Heart right ventricle (tissue), 16 donors: Measurements from ENCODE around the gene EDIL3. TPM values are rescaled to one million over a fixed set of nuclear protein-coding genes. Genes with fewer than 3 reads are reported as not detected.

Source experiments
- ATAC-seq, 8 donors: fragments of 200-7000 bp; cut with Tn5 transposase; one replicate each; pipeline ENCODE4 v1.9.1; 2020; ENCODE audit warnings: mild to moderate bottlenecking in 8 of 8, moderate library complexity in 8 of 8, moderate number of reproducible peaks in 1 of 8
- DNase-seq, 2 donors: peaks; one replicate each; pipeline ENCODE4 v3.0.0-alpha.2; 2020
- H3K27ac ChIP-seq, 10 donors: fragments of 200-600 bp; sonication (generic) in 2 of 10; one replicate each; pipeline versions ENCODE4 v1.5.0 to v1.8.0; 2020 to 2022; ENCODE audit warnings: mild to moderate bottlenecking in 3 of 10
- H3K27me3 ChIP-seq, 7 donors: fragments of 200-600 bp; one replicate each; pipeline ENCODE4 v1.8.0; 2021 to 2022; ENCODE audit warnings: mild to moderate bottlenecking in 2 of 7
- H3K36me3 ChIP-seq, 9 donors: fragments of 200-600 bp; sonication (generic) in 1 of 9; one replicate each; pipeline versions ENCODE4 v1.5.0 to v1.8.0; 2020 to 2022; ENCODE audit warnings: mild to moderate bottlenecking in 2 of 9
- H3K4me1 ChIP-seq, 9 donors: fragments of 200-600 bp; sonication (generic) in 1 of 9; one replicate each; pipeline versions ENCODE4 v1.5.0 to v1.8.0; 2020 to 2022; ENCODE audit warnings: mild to moderate bottlenecking in 4 of 9
- H3K4me3 ChIP-seq, 10 donors: fragments of 200-600 bp; sonication (generic) in 2 of 10; one replicate each; pipeline versions ENCODE4 v1.5.0 to v1.8.0; 2020 to 2022; ENCODE audit warnings: mild to moderate bottlenecking in 7 of 10, moderate library complexity in 2 of 10
- H3K9me3 ChIP-seq, 11 donors: fragments of 200-600 bp in 10 of 11; sonication (generic) in 2 of 11; one replicate each; pipeline versions ENCODE4 v1.5.0 to v1.8.0; 2013 to 2022; ENCODE audit warnings: mild to moderate bottlenecking in 2 of 11, control low read depth in 1 of 11, moderate library complexity in 1 of 11
- CTCF ChIP-seq, 9 donors: fragments of 200-600 bp; sonication (generic) in 2 of 9; IDR thresholded peaks; one replicate each; pipeline versions ENCODE4 v1.5.0 to v1.8.0; 2021 to 2022; ENCODE audit warnings: antibody characterized with exemption in 9 of 9, mild to moderate bottlenecking in 5 of 9, moderate library complexity in 1 of 9
- WGBS, 2 donors: extraction: QIAGEN DNeasy Blood & Tissue Kit; methylation state at CpG; one replicate each; pipeline ENCODE4 v1.1.7; 2013; ENCODE audit warnings: inconsistent platforms in 1 of 2; 5-methylcytosine and 5-hydroxymethylcytosine counted together
- intact Hi-C, 10 donors: fragments of 100-400 bp; cut with DNase I; formaldehyde crosslinking; loops; one replicate each; pipeline versions ENCODE4 v1.11.1 to v1.14.2; 2022
- polyA plus RNA-seq, 2 donors: library from polyadenylated mRNA; stranded (reverse); fragments of 200-250 nt; gene quantifications; one replicate each; pipeline ENCODE4 v1.2.3, GENCODE V29; 2013
- total RNA-seq, 10 donors: library from RNA; stranded (reverse); fragmentation: NEBNext Ultra II Directional in 3 of 10; extraction: Animal tissue kit (Norgen Biotek cat#: 25700) in 3 of 10; gene quantifications; one replicate each; pipeline versions ENCODE4 v1.2.1 to v1.2.4, GENCODE V29; 2021 to 2023
- donor health status: Arrhythmogenic right ventricular cardiomyopathy.
- donor health status: ischemic (EF 13 %, LVEDD 7.1; RV severe dilation, severe dysfunction).
- donor health status: healthy with polysubstance abuse.
- donor health status: DM: no; HTN: yes; CAD: no.
- donor health status: DM: no; HTN: no; CAD: no.
- donor health status: ischemic (EF 25% LVEDD 6.9; RV normal size, moderate dysfunction).
- donor health status: ischemic (EF 25% LVEDD 5.7; RV mildly dilated, moderate dysfunction).
- donor health status: healthy.
- donor health status: DM: yes; HTN: yes; CAD: no.
- donor health status: Ischemic cardiomyopathy.
- donor health status: ischemic (EF 35%, LVEDD 5.7; RV mildly dilated, moderate dysfunction).
- donor health status: nonischemic (EF 11% LVEDD 7.7; RV severe dilation, severe dysfunction).
- donor health status: DM: yes; HTN: yes; CAD: no.
- donor health status: PGD.
- donor health status: ischemic (EF 29% LVEDD 5.4; RV normal size, mild dysfunction).
- donor health status: nonischemic (EF 23%, LVEDD 6.1; RV moderate dilation, normal function).

Gene EDIL3
- total and polyA plus RNA-seq, 12 donors, result 1.6 to 10.0 (median 3.9) TPM

GRCh38 chr5:84306601-84307000 is 78.1 kb downstream of the EDIL3 start:
- H3K27ac ChIP-seq, result no peak overlapping the region
- TF ChIP-seq CTCF (IDR thresholded peaks at IDR 0.05), result no peak
- WGBS, 2 donors, result 71 to 79% methylated on average over 1 of the region's 1 CpG
- no peak overlapping the region for H3K4me3 ChIP-seq
- DNase-seq (no peak), ATAC-seq (no peak)
- peaks cover 0 to 2% (median 0%) of the 10 kb centered on the region in 9 donors for H3K4me1 ChIP-seq
- H3K27me3 ChIP-seq, result no peaks in the 10 kb centered on the region
- no peaks in the 10 kb centered on the region for H3K9me3 ChIP-seq
- intact Hi-C loops, result no loop called here
- no peaks in the 10 kb centered on the region for H3K36me3 ChIP-seq

- intact Hi-C loops, result no loop called here
These were observed 80.1 kb downstream of the EDIL3 start for GRCh38 chr5:84304599-84304998.

GRCh38 chr5:84303315-84303714 is 81.4 kb downstream of the EDIL3 start:
- Histone ChIP-seq H3K27me3 (no peaks in the 10 kb centered on the region), H3K4me3 (no peak overlapping the region), H3K36me3 (no peaks in the 10 kb centered on the region), H3K27ac (no peak overlapping the region), H3K4me1 (peaks cover 0 to 5% (median 0%) of the 10 kb centered on the region in 9 donors), H3K9me3 (peaks cover 0 to 2% (median 0%) of the 10 kb centered on the region in 11 donors)
- ATAC-seq (no peak), DNase-seq (no peak)
- TF ChIP-seq CTCF (IDR thresholded peaks at IDR 0.05), result no peak
- intact Hi-C loops, result no loop called here
- 88 to 91% methylated on average over 3 of the region's 3 CpGs for WGBS, 2 donors

More at GRCh38 chr5:84304599-84304998, 80.1 kb downstream of the EDIL3 start:
- DNase-seq (no peak), ATAC-seq (no peak)
- no peak overlapping the region for H3K4me3 ChIP-seq
- H3K27ac ChIP-seq, result no peak overlapping the region
- no peak for TF ChIP-seq CTCF (IDR thresholded peaks at IDR 0.05)
- H3K9me3 ChIP-seq, result no peaks in the 10 kb centered on the region
- no peaks in the 10 kb centered on the region for H3K27me3 ChIP-seq
- no peaks in the 10 kb centered on the region for H3K36me3 ChIP-seq
- peaks cover 0 to 5% (median 0%) of the 10 kb centered on the region in 9 donors for H3K4me1 ChIP-seq

GRCh38 chr5:84301535-84301934 is 83.1 kb downstream of the EDIL3 start:
- Histone ChIP-seq H3K4me3 (no peak overlapping the region), H3K27ac (no peak overlapping the region), H3K36me3 (no peaks in the 10 kb centered on the region), H3K4me1 (peaks cover 0 to 5% (median 0%) of the 10 kb centered on the region in 9 donors), H3K27me3 (no peaks in the 10 kb centered on the region), H3K9me3 (peaks cover 0 to 4% (median 0%) of the 10 kb centered on the region in 11 donors)
- ATAC-seq (no peak), DNase-seq (no peak)
- intact Hi-C loops, result no loop called here
- no peak for TF ChIP-seq CTCF (IDR thresholded peaks at IDR 0.05)
- WGBS, 2 donors, result 51 to 68% methylated on average over 1 of the region's 1 CpG
